Right cardiac atrium (tissue), 5 donors: ENCODE measurements around the gene DOCK11. TPM values are rescaled to one million over a fixed set of nuclear protein-coding genes. Genes with fewer than 3 reads are reported as not detected.

Experiments used
- ATAC-seq, 2 donors: fragments of 200-7000 bp; cut with Tn5 transposase; one replicate each; pipeline versions ENCODE4 v1.8.0 to v1.9.1; 2020; ENCODE audit warnings: moderate library complexity in 2 of 2, mild to moderate bottlenecking in 1 of 2
- DNase-seq, 3 donors: peaks; one replicate each; pipeline ENCODE4 v3.0.0-alpha.2; 2020
- H3K27ac ChIP-seq: one replicate; pipeline ENCODE4 v1.5.1; 2013; ENCODE audit warnings: mild to moderate bottlenecking, low read length, control low read depth, moderate library complexity
- H3K27me3 ChIP-seq: one replicate; pipeline ENCODE4 v1.6.1; 2013; ENCODE audit not compliant: control insufficient read depth, insufficient read depth
- H3K4me1 ChIP-seq: one replicate; pipeline ENCODE4 v1.6.1; 2013; ENCODE audit warnings: low read length; ENCODE audit not compliant: control insufficient read depth, insufficient read depth
- H3K4me3 ChIP-seq: one replicate; pipeline ENCODE4 v1.5.1; 2013; ENCODE audit warnings: low read length, control low read depth
- H3K9me3 ChIP-seq: one replicate; pipeline ENCODE4 v1.6.1; 2013; ENCODE audit warnings: low read length; ENCODE audit not compliant: control insufficient read depth
- WGBS: extraction: QIAGEN DNeasy Blood & Tissue Kit; methylation state at CpG from one replicate; pipeline ENCODE4 v1.1.7; 2013; 5-methylcytosine and 5-hydroxymethylcytosine counted together
- intact Hi-C, 4 donors: fragments of 100-400 bp; cut with DNase I; formaldehyde crosslinking; loops; one replicate each; pipeline versions ENCODE4 v1.11.0 to v1.14.0; 2022 to 2023
- polyA plus RNA-seq: library from polyadenylated mRNA; stranded (reverse); fragments of 200-250 nt; gene quantifications from one replicate; pipeline ENCODE4 v1.2.3, GENCODE V29; 2013
- total RNA-seq, 4 donors: library from RNA; stranded (reverse); fragmentation: NEBNext Ultra II Directional; extraction: Animal tissue kit (Norgen Biotek cat#: 25700); gene quantifications; one replicate each; pipeline ENCODE4 v1.2.1, GENCODE V29; 2021
- donor health status: healthy with polysubstance abuse.
- donor health status: DM: no; HTN: yes; CAD: no.
- donor health status: DM: no; HTN: no; CAD: no.
- donor health status: DM: no; HTN: yes; CAD: no; lungs with severe emphysema.
- donor health status: DM: yes; HTN: yes; CAD: no.

Gene DOCK11
- total and polyA plus RNA-seq, 5 donors: 3.3 to 8.5 (median 6.0) TPM

DNA sequence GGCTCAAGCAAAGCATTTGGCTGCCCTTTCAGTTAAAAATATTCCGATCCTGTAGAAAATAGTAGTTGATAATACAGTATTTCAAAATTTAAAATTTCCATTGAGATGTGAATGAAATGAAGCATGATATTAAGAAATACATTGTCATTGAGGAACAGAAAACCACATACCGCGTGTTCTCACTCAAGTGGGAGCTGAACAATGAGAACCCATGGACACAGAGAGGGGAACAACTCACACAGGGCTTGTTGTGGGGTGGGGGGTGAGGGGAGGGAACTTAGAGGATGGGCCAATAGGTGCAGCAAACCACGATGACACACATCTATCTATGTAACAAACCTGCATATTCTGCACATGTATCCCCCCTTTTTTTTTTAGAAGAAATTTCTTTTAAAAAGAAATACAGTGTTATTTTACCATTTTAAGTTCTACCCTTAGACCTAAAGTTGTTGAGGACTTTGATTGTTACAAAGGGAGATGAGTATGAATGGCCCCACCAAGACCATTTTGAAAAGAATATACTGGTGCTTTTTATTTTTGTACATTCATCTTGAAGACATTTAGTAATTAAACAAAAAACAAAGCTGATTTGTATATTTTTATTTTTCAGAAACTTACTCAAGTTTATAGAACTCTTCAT is 179.8 kb downstream of the DOCK11 start:
- Histone ChIP-seq H3K27ac (no peak overlapping the region), H3K9me3 (no peaks in the 10 kb centered on the region), H3K27me3 (no peaks in the 10 kb centered on the region), H3K4me3 (no peak overlapping the region), H3K4me1 (no peaks in the 10 kb centered on the region)
- ATAC-seq: no peak
- intact Hi-C loops: no loop called here
- no peak for DNase-seq
- 88% methylated on average over 4 of the region's 4 CpGs for WGBS

DNA sequence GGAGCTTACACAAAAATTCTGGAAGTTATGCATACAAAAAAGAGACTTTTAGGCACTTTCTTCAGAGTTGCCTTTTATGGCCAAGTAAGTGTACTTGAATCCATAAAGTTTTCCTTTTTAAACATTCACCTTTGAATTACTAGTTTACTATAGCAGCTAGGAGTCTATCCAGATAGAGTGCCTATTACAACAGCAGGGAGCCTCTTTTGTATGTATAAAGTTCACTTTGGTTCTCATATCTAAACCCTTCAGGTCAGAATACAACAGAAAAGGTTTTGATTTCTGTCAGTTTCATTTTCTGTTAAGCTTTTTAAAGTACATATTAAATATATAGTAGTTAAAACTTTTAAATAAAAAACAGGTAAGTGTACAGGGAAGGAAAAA is 180.3 kb downstream of the DOCK11 start:
- intact Hi-C loops: no loop called here
- Histone ChIP-seq H3K4me3 (no peak overlapping the region), H3K9me3 (no peaks in the 10 kb centered on the region), H3K4me1 (no peaks in the 10 kb centered on the region), H3K27me3 (no peaks in the 10 kb centered on the region), H3K27ac (no peak overlapping the region)
- ATAC-seq: no peak
- no peak for DNase-seq

- Histone ChIP-seq H3K27me3 (no peaks in the 10 kb centered on the region), H3K9me3 (no peaks in the 10 kb centered on the region), H3K27ac (no peak overlapping the region), H3K4me1 (no peaks in the 10 kb centered on the region), H3K4me3 (no peak overlapping the region)
- DNase-seq (no peak), ATAC-seq (no peak)
- 69% methylated on average over 2 of the region's 2 CpGs for WGBS
- intact Hi-C loops: no loop called here
Measured at GRCh38 chrX:118677318-118677717, 181.7 kb downstream of the DOCK11 start.

- Histone ChIP-seq H3K4me1 (no peaks in the 10 kb centered on the region), H3K4me3 (no peak overlapping the region), H3K27ac (no peak overlapping the region), H3K9me3 (no peaks in the 10 kb centered on the region), H3K27me3 (no peaks in the 10 kb centered on the region)
- DNase-seq (no peak), ATAC-seq (no peak)
- 90% methylated on average over 1 of the region's 1 CpG for WGBS
- intact Hi-C loops: no loop called here
Measured at GRCh38 chrX:118679290-118679689, 183.7 kb downstream of the DOCK11 start.

DNA sequence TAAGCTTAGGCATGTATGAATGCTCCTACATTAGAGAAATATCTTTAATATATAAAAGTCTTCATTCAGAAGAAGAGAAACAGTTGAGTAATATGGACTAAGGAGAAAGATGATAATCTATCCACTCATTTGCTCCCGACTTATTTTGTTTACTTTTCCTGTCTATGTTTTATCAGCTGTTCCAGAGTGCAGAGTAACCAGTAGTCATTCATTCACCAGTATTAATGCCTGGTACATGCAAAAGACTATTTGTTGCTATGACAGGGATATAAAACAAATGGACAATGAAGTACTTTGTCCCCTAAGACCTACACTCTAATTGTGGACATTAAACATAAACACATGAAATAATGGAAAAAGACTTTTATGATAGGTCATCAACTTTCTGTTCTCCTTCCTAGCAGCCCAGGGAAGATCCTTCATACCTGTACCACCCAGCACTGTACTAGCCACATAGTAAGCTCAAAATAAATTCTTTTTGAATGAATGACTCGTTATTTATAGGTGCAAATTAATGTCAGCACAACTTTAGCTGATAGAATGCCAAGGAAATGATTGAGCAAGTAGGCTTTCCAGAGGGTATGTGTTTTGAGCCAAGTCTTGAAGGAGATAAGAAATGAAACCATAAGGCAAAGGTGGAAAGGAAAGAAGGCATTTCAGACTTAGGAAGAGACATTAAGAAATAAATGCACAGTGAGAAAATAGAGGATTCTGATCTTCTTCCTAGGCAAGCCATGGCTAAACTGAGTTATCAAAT is 186.8 kb downstream of the DOCK11 start:
- 48% methylated on average over 2 of the region's 2 CpGs for WGBS

GRCh38 chrX:118685393-118685792 is 189.8 kb downstream of the DOCK11 start:
- intact Hi-C loops: no loop called here
- 80% methylated on average over 3 of the region's 3 CpGs for WGBS
- no peaks in the 10 kb centered on the region for H3K9me3 ChIP-seq

More for the DNA sequence above, 186.8 kb downstream of the DOCK11 start:
- Histone ChIP-seq H3K4me1 (no peaks in the 10 kb centered on the region), H3K27me3 (no peaks in the 10 kb centered on the region), H3K27ac (no peak overlapping the region), H3K9me3 (no peaks in the 10 kb centered on the region), H3K4me3 (no peak overlapping the region)
- no peak for ATAC-seq
- intact Hi-C loops: no loop called here
- DNase-seq: no peak

DNA sequence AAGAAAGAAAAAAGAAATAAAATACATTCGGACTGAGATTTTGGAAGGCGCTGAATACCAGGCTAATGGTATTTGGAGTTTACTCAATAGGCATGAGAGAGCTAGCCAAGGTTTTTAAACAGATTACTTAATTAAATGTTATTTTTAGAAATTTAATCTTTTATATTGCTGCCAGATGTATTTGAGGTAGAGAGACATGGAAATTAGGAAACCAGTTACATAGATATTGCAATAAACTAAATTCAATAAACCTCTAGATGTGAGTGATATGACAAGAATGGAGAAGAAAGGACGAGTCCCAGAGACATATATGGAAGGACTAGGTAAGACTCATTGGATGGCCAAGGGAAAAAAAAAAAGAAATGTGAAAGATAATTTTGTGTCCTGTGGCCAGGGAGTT is 193.3 kb downstream of the DOCK11 start:
- Histone ChIP-seq H3K27ac (no peak overlapping the region), H3K9me3 (no peaks in the 10 kb centered on the region), H3K4me1 (no peaks in the 10 kb centered on the region), H3K4me3 (no peak overlapping the region), H3K27me3 (no peaks in the 10 kb centered on the region)
- ATAC-seq: no peak
- no peak for DNase-seq
- intact Hi-C loops: no loop called here
- WGBS: 88% methylated on average over 3 of the region's 3 CpGs

More at GRCh38 chrX:118685393-118685792, 189.8 kb downstream of the DOCK11 start:
- no peak overlapping the region for H3K27ac ChIP-seq
- H3K4me1 ChIP-seq: no peaks in the 10 kb centered on the region
- DNase-seq (no peak), ATAC-seq (no peak)
- H3K4me3 ChIP-seq: no peak overlapping the region
- H3K27me3 ChIP-seq: no peaks in the 10 kb centered on the region

DNA sequence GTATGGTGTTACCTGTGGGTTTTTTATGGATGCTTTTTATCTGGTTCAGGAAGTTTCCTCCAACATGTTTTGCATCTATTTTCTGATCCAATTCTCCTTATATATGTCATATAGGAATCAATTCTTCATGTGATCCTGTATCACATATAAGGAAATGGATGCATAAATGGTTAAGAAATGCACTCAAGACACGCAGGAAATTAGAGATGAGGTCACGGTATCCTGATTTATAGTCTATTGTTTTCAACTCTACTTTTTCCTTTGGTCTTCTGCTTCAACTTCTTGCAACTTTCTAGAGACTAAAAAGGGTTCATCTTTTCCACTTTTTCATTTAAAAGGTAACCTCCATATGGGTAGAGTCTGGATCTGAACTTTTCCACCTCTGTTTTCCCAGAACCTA is 198.2 kb downstream of the DOCK11 start:
- Histone ChIP-seq H3K27me3 (no peaks in the 10 kb centered on the region), H3K27ac (no peak overlapping the region), H3K4me3 (no peak overlapping the region), H3K9me3 (no peaks in the 10 kb centered on the region), H3K4me1 (no peaks in the 10 kb centered on the region)
- WGBS: 40% methylated on average over 2 of the region's 2 CpGs
- intact Hi-C loops: no loop called here
- DNase-seq: no peak
- no peak for ATAC-seq

DNA sequence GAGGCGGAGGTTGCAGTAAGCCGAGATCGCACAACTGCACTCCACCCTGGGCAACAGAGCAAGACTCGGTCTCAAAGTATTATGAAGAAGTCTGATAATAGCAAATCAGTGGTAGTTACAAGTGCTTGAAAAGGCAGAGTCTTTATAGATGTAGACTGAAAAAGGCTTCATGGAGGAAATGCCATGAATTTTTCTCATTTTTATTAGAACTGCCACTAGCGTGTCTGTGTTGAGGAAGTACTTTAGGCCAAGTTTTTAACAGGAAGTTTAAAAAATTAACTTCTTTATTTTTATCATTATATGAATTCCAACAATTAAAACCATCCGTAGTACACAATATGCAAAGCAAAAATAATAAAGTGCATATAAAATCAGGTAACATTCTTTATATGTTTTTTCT is 199.0 kb downstream of the DOCK11 start:
- Histone ChIP-seq H3K4me1 (no peaks in the 10 kb centered on the region), H3K27ac (no peak overlapping the region), H3K9me3 (no peaks in the 10 kb centered on the region), H3K27me3 (no peaks in the 10 kb centered on the region), H3K4me3 (no peak overlapping the region)
- intact Hi-C loops: no loop called here
- ATAC-seq (no peak), DNase-seq (no peak)
- WGBS: 45% methylated on average over 6 of the region's 6 CpGs

DNA sequence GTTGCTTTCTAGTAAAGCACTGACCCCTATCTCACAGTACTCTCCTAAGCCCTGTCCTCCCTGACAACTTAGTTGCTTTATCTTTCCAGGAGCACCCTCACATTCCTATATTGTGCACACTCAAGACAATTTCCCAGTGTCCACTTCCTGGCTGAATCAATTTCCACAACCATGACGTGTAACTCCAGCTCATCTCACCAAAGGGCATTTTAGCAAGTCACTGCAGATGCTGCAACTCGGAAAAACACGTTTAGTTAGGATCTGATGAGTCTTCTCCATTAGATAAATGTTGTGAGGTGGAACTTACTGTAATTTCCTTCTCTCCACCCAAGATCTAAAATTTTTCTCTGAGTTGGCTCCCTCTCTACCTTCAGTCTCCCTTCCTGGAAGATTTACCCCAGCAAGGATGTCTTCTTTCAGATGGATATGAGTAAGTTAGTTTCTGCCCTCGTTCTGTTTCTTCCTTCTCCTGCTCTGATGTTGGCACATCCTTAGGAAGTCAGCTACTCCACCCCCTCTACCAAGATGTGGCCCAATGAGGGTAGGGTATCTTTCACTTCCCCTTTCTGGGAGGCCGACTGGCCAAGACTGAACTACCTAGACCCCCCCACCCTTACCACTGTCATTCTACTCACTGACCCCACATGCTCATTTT is 203.0 kb downstream of the DOCK11 start:
- no peak overlapping the region for H3K4me3 ChIP-seq
- no peaks in the 10 kb centered on the region for H3K27me3 ChIP-seq
- WGBS: 65% methylated on average over 5 of the region's 5 CpGs
- intact Hi-C loops: no loop called here
- peak in 1 of 2 donors; percentile 49 for ATAC-seq
- H3K4me1 ChIP-seq: no peaks in the 10 kb centered on the region
- no peaks in the 10 kb centered on the region for H3K9me3 ChIP-seq
- DNase-seq: no peak
- H3K27ac ChIP-seq: no peak overlapping the region

GRCh38 chrX:118702741-118703140 is 207.1 kb downstream of the DOCK11 start:
- Histone ChIP-seq H3K9me3 (no peaks in the 10 kb centered on the region), H3K27ac (no peak overlapping the region), H3K4me1 (no peaks in the 10 kb centered on the region), H3K27me3 (no peaks in the 10 kb centered on the region), H3K4me3 (no peak overlapping the region)
- no peak for ATAC-seq
- no peak for DNase-seq
- WGBS: 87% methylated on average over 5 of the region's 5 CpGs
- intact Hi-C loops: no loop called here
